Peyer's patch (tissue), 4 donors: ENCODE results near the gene TAGLN2.

Source experiments
- POLR2A ChIP-seq, 2 donors: fragments of 450-650 bp; IDR thresholded peaks; one replicate each; pipeline ENCODE4 v1.5.1; 2017; ENCODE audit warnings: antibody characterized with exemption in 2 of 2, mild to moderate bottlenecking in 2 of 2, moderate library complexity in 2 of 2
- TF ChIP-seq, protein P1 (sequence below), 6 experiments: fragments of 450-650 bp in 4 of 6; fragments of 200-600 bp in 2 of 6; sonication (generic) in 1 of 6; IDR thresholded peaks; one replicate each; pipeline ENCODE4 v1.5.1; 2017 to 2019; ENCODE audit warnings: antibody characterized with exemption in 6 of 6, mild to moderate bottlenecking in 3 of 6, moderate library complexity in 1 of 6

GRCh38 chr1:159949981-159950381 lies 24.7 kb upstream of the TAGLN2 start:
- TF ChIP-seq, protein P1, sequence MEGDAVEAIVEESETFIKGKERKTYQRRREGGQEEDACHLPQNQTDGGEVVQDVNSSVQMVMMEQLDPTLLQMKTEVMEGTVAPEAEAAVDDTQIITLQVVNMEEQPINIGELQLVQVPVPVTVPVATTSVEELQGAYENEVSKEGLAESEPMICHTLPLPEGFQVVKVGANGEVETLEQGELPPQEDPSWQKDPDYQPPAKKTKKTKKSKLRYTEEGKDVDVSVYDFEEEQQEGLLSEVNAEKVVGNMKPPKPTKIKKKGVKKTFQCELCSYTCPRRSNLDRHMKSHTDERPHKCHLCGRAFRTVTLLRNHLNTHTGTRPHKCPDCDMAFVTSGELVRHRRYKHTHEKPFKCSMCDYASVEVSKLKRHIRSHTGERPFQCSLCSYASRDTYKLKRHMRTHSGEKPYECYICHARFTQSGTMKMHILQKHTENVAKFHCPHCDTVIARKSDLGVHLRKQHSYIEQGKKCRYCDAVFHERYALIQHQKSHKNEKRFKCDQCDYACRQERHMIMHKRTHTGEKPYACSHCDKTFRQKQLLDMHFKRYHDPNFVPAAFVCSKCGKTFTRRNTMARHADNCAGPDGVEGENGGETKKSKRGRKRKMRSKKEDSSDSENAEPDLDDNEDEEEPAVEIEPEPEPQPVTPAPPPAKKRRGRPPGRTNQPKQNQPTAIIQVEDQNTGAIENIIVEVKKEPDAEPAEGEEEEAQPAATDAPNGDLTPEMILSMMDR (IDR thresholded peaks at IDR 0.05), result no peak
- no peak for TF ChIP-seq POLR2A (IDR thresholded peaks at IDR 0.05)
